K562 (cell line): ENCODE data around the gene ORC1. TPM values are rescaled to one million over a fixed set of nuclear protein-coding genes. Genes with fewer than 3 reads are reported as not detected.

ENCODE experiments used
- ARID4B ChIP-seq: sonication (generic); formaldehyde crosslinking; IDR thresholded peaks from 2 replicates; pipeline ENCODE4 v1.8.0; 2022; ENCODE audit warnings: mild to moderate bottlenecking, missing genetic modification reagents
- CHD4 ChIP-seq: fragments of 200-600 bp; sonication (generic); IDR thresholded peaks from 3 replicates; pipeline ENCODE4 v1.6.1; 2012; ENCODE audit warnings: low read depth, mild to moderate bottlenecking, mixed read lengths, low read length, inconsistent platforms; ENCODE audit not compliant: insufficient read depth, insufficient replicate concordance, poor library complexity, severe bottlenecking
- FOXJ3 ChIP-seq: sonication (generic); formaldehyde crosslinking; IDR thresholded peaks from 2 replicates; pipeline ENCODE4 v1.4.0; 2020; ENCODE audit warnings: mild to moderate bottlenecking, missing genetic modification reagents
- FOXK1 ChIP-seq: sonication (generic); formaldehyde crosslinking; IDR thresholded peaks from 2 replicates; pipeline ENCODE4 v1.8.0; 2022; ENCODE audit warnings: missing genetic modification reagents, mild to moderate bottlenecking, borderline replicate concordance
- ILF3 ChIP-seq: fragments of 450-650 bp; IDR thresholded peaks from 2 replicates; pipeline ENCODE4 v1.6.1; 2018; ENCODE audit warnings: antibody characterized with exemption, mild to moderate bottlenecking, moderate library complexity, borderline replicate concordance
- MAZ ChIP-seq, 2 experiments: fragments of 450-650 bp in 1 of 2; sonication (generic) in 1 of 2; formaldehyde crosslinking; IDR thresholded peaks in 1 of 2; conservative IDR thresholded peaks in 1 of 2; 2 replicates each; pipeline versions ENCODE4 v1.4.0 to v1.5.0; 2020; ENCODE audit warnings: mild to moderate bottlenecking in 1 of 2, missing genetic modification reagents in 1 of 2
- MTA3 ChIP-seq: fragments of 450-650 bp; formaldehyde crosslinking; IDR thresholded peaks from 2 replicates; pipeline ENCODE4 v1.6.1; 2017; ENCODE audit warnings: mild to moderate bottlenecking, borderline replicate concordance
- MYNN ChIP-seq, 2 experiments: sonication (generic); formaldehyde crosslinking in 1 of 2; IDR thresholded peaks; 2 replicates each; pipeline versions ENCODE4 v1.5.0 to v1.6.1; 2016 to 2020; ENCODE audit warnings: antibody characterized with exemption in 1 of 2, missing genetic modification reagents in 1 of 2
- NFE2 ChIP-seq: IDR thresholded peaks from 2 replicates; pipeline ENCODE4 v1.6.1; 2014; ENCODE audit warnings: antibody characterized with exemption, low read depth
- NR4A1 ChIP-seq, 2 experiments: fragments of 250-450 bp in 1 of 2; fragments of 450-650 bp in 1 of 2; sonication (Bioruptor Pico) in 1 of 2; IDR thresholded peaks; 2 replicates each; pipeline versions ENCODE4 v1.4.0 to v1.6.1; 2016 to 2020; ENCODE audit warnings: mild to moderate bottlenecking in 2 of 2, missing compliant biosample characterization in 1 of 2, missing genetic modification characterization in 1 of 2, moderate library complexity in 1 of 2
- POLR2AphosphoS5 ChIP-seq: IDR thresholded peaks from 2 replicates; pipeline ENCODE4 v1.6.1; 2011; ENCODE audit warnings: mild to moderate bottlenecking, low read depth, low read length, moderate library complexity; ENCODE audit not compliant: control insufficient read depth, insufficient read depth
- RAD51 ChIP-seq: fragments of 450-650 bp; IDR thresholded peaks from 2 replicates; pipeline ENCODE4 v1.7.1; 2016; ENCODE audit warnings: low read depth, mild to moderate bottlenecking, borderline replicate concordance
- RHOXF2B ChIP-seq: fragments of 250-450 bp; sonication (Bioruptor Pico); conservative IDR thresholded peaks from 2 replicates; pipeline ENCODE4 v1.5.1; 2021
- SNRNP70 ChIP-seq: fragments of 200-400 bp; formaldehyde crosslinking; optimal IDR thresholded peaks from 2 replicates; pipeline ENCODE3; 2017; ENCODE audit warnings: low read depth, low read length
- SP2 ChIP-seq: IDR thresholded peaks from 2 replicates; pipeline ENCODE4 v1.6.1; 2011; ENCODE audit warnings: mild to moderate bottlenecking, low read depth, low read length, moderate library complexity; ENCODE audit not compliant: poor library complexity, severe bottlenecking; ENCODE audit errors: extremely low read depth
- TAF15 ChIP-seq: fragments of 200-400 bp; formaldehyde crosslinking; IDR thresholded peaks from 2 replicates; pipeline ENCODE4 v1.6.1; 2017; ENCODE audit warnings: mild to moderate bottlenecking, low read depth, low read length, moderate library complexity
- TEAD2 ChIP-seq: fragments of 450-650 bp; IDR thresholded peaks from 2 replicates; pipeline ENCODE4 v1.6.1; 2016; ENCODE audit warnings: missing genetic modification characterization, control low read depth, missing compliant biosample characterization
- ZC3H8 ChIP-seq: fragments of 450-650 bp; IDR thresholded peaks from 2 replicates; pipeline ENCODE4 v1.6.1; 2017
- ZKSCAN8 ChIP-seq: fragments of 200-800 bp; sonication (Bioruptor generic); IDR thresholded peaks from 2 replicates; pipeline ENCODE4 v1.6.1; 2016; ENCODE audit warnings: missing genetic modification characterization, missing compliant biosample characterization
- ZNF133 ChIP-seq: fragments of 250-450 bp; sonication (Bioruptor Pico); IDR thresholded peaks from 2 replicates; pipeline ENCODE4 v1.4.0; 2020; ENCODE audit warnings: mild to moderate bottlenecking
- ZNF717 ChIP-seq: fragments of 250-450 bp; sonication (Bioruptor Pico); IDR thresholded peaks from 2 replicates; pipeline ENCODE4 v1.5.0; 2021
- ZNF778 ChIP-seq: fragments of 450-650 bp; formaldehyde crosslinking; IDR thresholded peaks from 2 replicates; pipeline ENCODE4 v1.4.0; 2020; ENCODE audit warnings: mild to moderate bottlenecking, moderate library complexity
- polyA plus RNA-seq, 8 experiments: library from polyadenylated mRNA; depleted of rRNA in 4 of 8; stranded (reverse) in 5 of 8; unstranded in 3 of 8; fragments of >200 nt; fragmentation: Nextera tagmentation in 2 of 8; fragmentation: Illumina TruSeq in 1 of 8; extraction: Ambion mirVana in 2 of 8; extraction: Trizol in 1 of 8; gene quantifications; 2 replicates each; pipeline versions ENCODE4 v1.2.1 to v1.2.3, GENCODE V29; 2011 to 2014; ENCODE audit warnings: inconsistent platforms in 1 of 8, missing spikeins in 1 of 8
- total RNA-seq, 7 experiments: library from RNA; depleted of rRNA in 6 of 7; stranded (reverse); fragments of >200 nt in 6 of 7; fragmentation: Illumina TruSeq in 2 of 7; extraction: Trizol in 2 of 7; gene quantifications; 2 replicates each; pipeline versions ENCODE4 v1.2.1 to v1.2.3, GENCODE V29; 2011 to 2021; ENCODE audit warnings: low replicate concordance in 1 of 7

Gene ORC1
- total and polyA plus RNA-seq, 9 of the 15 experiments (the other 6 are each of a cell fraction or from before 2014, with no cell fraction given): 26.4 to 91.6 (median 69.7) TPM

DNA sequence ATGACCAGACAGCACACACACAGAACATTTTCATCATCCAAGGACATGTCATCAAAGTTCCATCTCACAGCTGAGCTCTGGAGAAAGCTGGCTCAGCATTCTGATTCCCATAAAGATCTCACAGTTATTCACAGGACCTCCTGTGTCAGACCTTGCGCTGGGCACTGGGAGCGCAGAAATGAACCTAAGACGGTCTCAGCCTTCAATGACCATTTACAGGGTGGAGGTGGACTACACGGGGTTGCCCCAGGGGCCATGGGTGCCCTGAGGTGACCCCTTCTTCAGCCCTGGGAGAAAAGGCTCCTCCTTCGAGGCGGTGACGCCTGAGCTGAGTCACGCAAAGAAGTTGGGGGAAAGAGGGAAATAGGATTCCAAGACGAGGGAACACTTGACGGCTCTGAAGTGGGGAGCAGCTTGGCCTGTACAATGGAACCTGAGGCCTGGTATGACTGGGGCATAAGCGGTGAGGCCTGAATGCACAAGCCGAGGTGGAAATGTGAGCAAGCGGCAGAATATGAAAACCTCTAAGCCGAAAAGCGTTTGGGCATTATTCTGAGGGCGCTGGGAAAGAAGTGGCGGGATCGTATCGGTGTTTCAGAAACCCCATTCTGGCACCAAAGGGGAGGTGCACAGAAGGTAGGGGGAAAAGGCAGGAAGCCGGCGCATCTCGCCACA is 39.0 kb downstream of the ORC1 start (continued):
- TF ChIP-seq ZC3H8: no peak
- TF ChIP-seq NR4A1 (CRISPR knock-in tag; IDR thresholded peaks at IDR 0.05): no peak
- TF ChIP-seq NR4A1 (tag; IDR thresholded peaks at IDR 0.05): 0 out of 2 replicates have a peak, but pooled peaks have one; percentile 36
- TF ChIP-seq CHD4: no peak
- no peak for TF ChIP-seq ZKSCAN8 (CRISPR knock-in tag)
- no peak for TF ChIP-seq POLR2AphosphoS5
- TF ChIP-seq SP2: no peak
- TF ChIP-seq ARID4B (CRISPR knock-in tag): no peak
- no peak for TF ChIP-seq ILF3
- no peak for TF ChIP-seq MYNN (IDR thresholded peaks at IDR 0.05)
- no peak for TF ChIP-seq MYNN (CRISPR knock-in tag; IDR thresholded peaks at IDR 0.05)
- TF ChIP-seq MTA3: peak; percentile 15; the same call in 1 of the 2 replicates
- no peak for TF ChIP-seq TAF15
- TF ChIP-seq ZNF778 (CRISPR knock-in tag): no peak
- TF ChIP-seq MAZ (CRISPR knock-in tag; conservative IDR thresholded peaks at IDR 0.05 in 1 of 2, IDR thresholded peaks at IDR 0.05 in 1 of 2): no peak
- TF ChIP-seq RAD51: no peak
- no peak for TF ChIP-seq SNRNP70
- TF ChIP-seq TEAD2 (tag): no peak
- TF ChIP-seq ZNF717 (CRISPR knock-in tag): no peak
- TF ChIP-seq FOXJ3 (CRISPR knock-in tag): no peak
- peak; percentile 86 for TF ChIP-seq NFE2
- TF ChIP-seq ZNF133 (CRISPR knock-in tag): no peak
- no peak for TF ChIP-seq FOXK1 (CRISPR knock-in tag)
- TF ChIP-seq RHOXF2B: no peak
